Glomerular visceral epithelial cell (primary cell): ENCODE results near the gene INSYN1.
A peak's percentile ranks its signal among the peaks of the same experiment; 100 is the strongest.

Experiments
- DNase-seq: peaks from one replicate; pipeline ENCODE4 v3.0.0-alpha.2; 2016; ENCODE audit errors: extremely low spot score

Gene INSYN1

GRCh38 chr15:73687351-73687750, 65.8 kb downstream of the INSYN1 start:
- no peak for DNase-seq

GRCh38 chr15:73686781-73687256, 66.3 kb downstream of the INSYN1 start:
- DNase-seq = peak; percentile 74

GRCh38 chr15:73685981-73686380, 67.2 kb downstream of the INSYN1 start:
- no peak for DNase-seq
